ENCODE measurements around the gene NUAK1.

The NUAK1 gene

DNA sequence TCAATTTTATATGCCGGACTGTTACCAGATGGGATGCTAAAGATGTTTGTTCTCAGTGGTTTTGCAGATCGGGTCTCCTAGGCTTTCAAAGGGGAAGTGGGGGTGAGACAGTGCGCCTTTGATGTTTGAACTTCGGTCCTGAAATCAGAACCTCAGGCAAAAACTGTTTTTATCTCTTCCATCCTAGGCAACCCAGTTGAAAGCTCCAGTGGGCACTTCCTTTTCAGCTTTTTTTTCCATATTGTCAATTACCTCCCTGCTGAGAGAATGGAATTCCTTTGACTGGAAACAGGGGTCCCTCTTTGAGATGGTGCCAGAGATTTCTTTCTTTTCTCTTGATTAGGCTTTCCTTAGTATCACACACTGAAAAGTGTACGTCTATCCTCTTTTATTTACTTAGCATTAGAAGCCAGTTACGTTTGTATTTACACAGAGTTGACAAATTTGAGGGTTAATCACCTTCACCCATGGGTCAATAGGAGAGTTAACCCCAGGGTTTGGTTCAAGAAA is 40.0 kb downstream of the NUAK1 start:
- Histone ChIP-seq H3K4me1 (ENCODE audit: control insufficient read depth, insufficient read depth, low read length) (peaks cover 25% of the 10 kb centered on the region), H3K9me3 (replicated peaks; ENCODE audit: low read length) (no peaks in the 10 kb centered on the region), H3K36me3 (ENCODE audit: insufficient read depth, low read length) (peaks cover 15% of the 10 kb centered on the region), H3K9ac (ENCODE audit: low read depth, low read length) (no peak overlapping the region), H3K27me3 (ENCODE audit: control insufficient read depth, insufficient read depth, low read length) (no peaks in the 10 kb centered on the region), H3K4me3 (ENCODE audit: low read length) (no peak overlapping the region), H3K4me2 (ENCODE audit: low read length) (no peak overlapping the region)

DNA sequence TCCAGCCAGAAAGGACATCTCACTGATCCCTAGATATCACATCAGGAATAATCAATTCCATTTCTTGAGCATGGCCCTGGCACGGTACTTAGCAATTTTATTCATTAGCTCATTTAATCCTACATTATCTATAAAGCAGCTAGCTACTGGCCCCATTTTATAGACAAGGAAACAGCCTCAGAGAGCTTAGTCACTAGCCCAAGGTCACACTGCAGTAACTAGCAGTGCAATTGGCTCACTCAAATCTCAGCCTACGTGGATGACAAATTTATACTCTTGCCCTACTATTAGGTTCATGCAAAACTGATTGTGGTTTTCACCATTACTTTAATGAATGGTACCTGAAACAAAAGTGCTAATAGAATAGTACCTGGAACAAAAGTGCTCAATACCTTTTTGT is 41.7 kb downstream of the NUAK1 start:
- H3K4me3 ChIP-seq (ENCODE audit: low read length), result no peak overlapping the region
- H3K4me1 ChIP-seq (ENCODE audit: control insufficient read depth, insufficient read depth, low read length), result peaks cover 25% of the 10 kb centered on the region
- H3K36me3 ChIP-seq (ENCODE audit: insufficient read depth, low read length), result peaks cover 15% of the 10 kb centered on the region
- no peak overlapping the region for H3K9ac ChIP-seq (ENCODE audit: low read depth, low read length)
- no peak overlapping the region for H3K4me2 ChIP-seq (ENCODE audit: low read length)
- no peaks in the 10 kb centered on the region for H3K9me3 ChIP-seq (replicated peaks; ENCODE audit: low read length)
- no peaks in the 10 kb centered on the region for H3K27me3 ChIP-seq (ENCODE audit: control insufficient read depth, insufficient read depth, low read length)

DNA sequence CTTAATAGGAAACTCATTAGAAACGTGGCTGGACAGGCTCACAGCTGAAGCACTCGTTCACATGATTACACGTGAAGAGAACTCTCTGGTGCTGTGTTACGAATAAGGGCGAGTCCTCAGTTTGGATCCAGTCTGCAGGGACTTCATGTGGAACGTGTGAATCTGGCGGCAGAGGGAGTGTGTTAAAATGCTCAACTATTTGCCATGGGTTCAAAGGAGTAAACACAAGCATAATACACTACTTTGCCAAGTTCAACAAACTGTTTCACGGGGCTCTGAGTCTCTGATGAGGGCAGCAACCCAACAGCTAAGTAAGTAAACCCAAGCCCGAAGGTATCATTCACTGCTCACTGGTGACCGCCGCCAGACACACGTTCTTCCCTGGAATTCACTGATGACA is 42.4 kb downstream of the NUAK1 start:
- H3K4me2 ChIP-seq (ENCODE audit: low read length), result no peak overlapping the region
- H3K9ac ChIP-seq (ENCODE audit: low read depth, low read length), result no peak overlapping the region
- H3K4me1 ChIP-seq (ENCODE audit: control insufficient read depth, insufficient read depth, low read length), result peaks cover 29% of the 10 kb centered on the region
- no peak overlapping the region for H3K4me3 ChIP-seq (ENCODE audit: low read length)
- H3K27me3 ChIP-seq (ENCODE audit: control insufficient read depth, insufficient read depth, low read length), result no peaks in the 10 kb centered on the region
- H3K9me3 ChIP-seq (replicated peaks; ENCODE audit: low read length), result no peaks in the 10 kb centered on the region
- H3K36me3 ChIP-seq (ENCODE audit: insufficient read depth, low read length), result peaks cover 15% of the 10 kb centered on the region

DNA sequence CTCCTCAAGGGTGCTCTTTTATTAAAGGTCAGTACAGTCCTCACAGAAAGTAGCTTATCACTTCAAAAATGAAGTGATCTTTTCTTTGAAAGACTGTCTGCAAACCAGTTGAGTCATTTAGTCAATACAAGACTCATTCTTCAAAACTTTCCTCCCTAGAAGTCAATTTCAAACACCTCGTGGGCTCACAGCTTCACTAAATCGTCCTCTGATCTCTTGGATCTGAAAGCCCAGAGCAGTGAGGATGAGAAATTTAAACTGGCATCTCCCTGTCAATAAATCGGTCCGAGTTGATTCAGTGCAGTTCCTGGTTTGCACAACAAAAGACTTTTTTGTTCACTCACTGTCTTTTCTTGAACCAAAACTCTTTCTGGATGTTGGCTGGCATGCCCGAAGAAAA is 44.5 kb downstream of the NUAK1 start:
- Histone ChIP-seq H3K4me1 (ENCODE audit: control insufficient read depth, insufficient read depth, low read length) (peaks cover 46% of the 10 kb centered on the region), H3K9ac (ENCODE audit: low read depth, low read length) (no peak overlapping the region), H3K36me3 (ENCODE audit: insufficient read depth, low read length) (peaks cover 10% of the 10 kb centered on the region), H3K27me3 (ENCODE audit: control insufficient read depth, insufficient read depth, low read length) (no peaks in the 10 kb centered on the region), H3K4me2 (ENCODE audit: low read length) (no peak overlapping the region), H3K9me3 (replicated peaks; ENCODE audit: low read length) (no peaks in the 10 kb centered on the region), H3K4me3 (ENCODE audit: low read length) (no peak overlapping the region)

DNA sequence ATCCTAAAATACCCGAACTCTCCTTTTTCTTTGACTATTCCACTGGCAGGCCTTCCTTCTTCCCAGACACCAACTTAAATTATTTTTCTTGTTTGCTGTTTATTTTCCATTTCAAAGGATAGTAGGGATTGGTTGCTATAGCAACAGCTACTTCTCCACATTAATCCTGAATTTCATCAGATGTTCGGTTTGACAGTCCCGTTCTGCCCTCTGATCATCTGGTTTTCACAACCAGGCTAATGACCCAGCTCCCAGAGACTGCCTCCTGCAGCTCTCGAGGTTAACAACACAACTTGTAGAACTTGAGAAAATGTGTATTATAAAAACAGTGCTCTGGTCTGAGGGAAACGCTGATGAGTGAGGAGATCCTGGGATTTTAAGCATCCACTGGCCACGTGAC is 45.5 kb downstream of the NUAK1 start:
- Histone ChIP-seq H3K27me3 (ENCODE audit: control insufficient read depth, insufficient read depth, low read length) (no peaks in the 10 kb centered on the region), H3K9me3 (replicated peaks; ENCODE audit: low read length) (no peaks in the 10 kb centered on the region), H3K9ac (ENCODE audit: low read depth, low read length) (no peak overlapping the region), H3K4me1 (ENCODE audit: control insufficient read depth, insufficient read depth, low read length) (peaks cover 46% of the 10 kb centered on the region), H3K36me3 (ENCODE audit: insufficient read depth, low read length) (peaks cover 6% of the 10 kb centered on the region), H3K4me2 (ENCODE audit: low read length) (no peak overlapping the region), H3K4me3 (ENCODE audit: low read length) (no peak overlapping the region)

DNA sequence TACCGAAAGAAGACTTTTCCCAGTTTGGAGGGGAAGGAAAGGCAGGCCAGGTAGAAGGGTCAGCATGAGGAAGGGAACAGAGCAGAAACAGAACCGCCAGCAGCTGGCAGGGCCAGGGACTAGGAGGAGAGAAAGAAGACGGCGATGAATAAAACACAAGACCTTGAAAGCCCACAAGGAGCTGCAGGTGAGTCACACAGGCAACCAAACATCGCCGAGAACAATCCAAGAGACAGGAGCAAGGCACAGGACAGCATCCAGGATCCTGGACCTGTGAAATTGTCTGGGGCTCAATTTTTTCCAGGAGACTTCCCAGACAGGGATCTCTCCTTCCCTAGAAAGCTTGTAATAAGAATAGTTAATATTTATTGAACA is 47.3 kb downstream of the NUAK1 start:
- Histone ChIP-seq H3K4me1 (ENCODE audit: control insufficient read depth, insufficient read depth, low read length) (peaks cover 37% of the 10 kb centered on the region), H3K4me2 (ENCODE audit: low read length) (peak overlapping the region; percentile 2), H3K4me3 (ENCODE audit: low read length) (no peak overlapping the region), H3K9me3 (replicated peaks; ENCODE audit: low read length) (no peaks in the 10 kb centered on the region), H3K27me3 (ENCODE audit: control insufficient read depth, insufficient read depth, low read length) (no peaks in the 10 kb centered on the region), H3K36me3 (ENCODE audit: insufficient read depth, low read length) (peaks cover 6% of the 10 kb centered on the region), H3K9ac (ENCODE audit: low read depth, low read length) (peak overlapping the region; percentile 51)

DNA sequence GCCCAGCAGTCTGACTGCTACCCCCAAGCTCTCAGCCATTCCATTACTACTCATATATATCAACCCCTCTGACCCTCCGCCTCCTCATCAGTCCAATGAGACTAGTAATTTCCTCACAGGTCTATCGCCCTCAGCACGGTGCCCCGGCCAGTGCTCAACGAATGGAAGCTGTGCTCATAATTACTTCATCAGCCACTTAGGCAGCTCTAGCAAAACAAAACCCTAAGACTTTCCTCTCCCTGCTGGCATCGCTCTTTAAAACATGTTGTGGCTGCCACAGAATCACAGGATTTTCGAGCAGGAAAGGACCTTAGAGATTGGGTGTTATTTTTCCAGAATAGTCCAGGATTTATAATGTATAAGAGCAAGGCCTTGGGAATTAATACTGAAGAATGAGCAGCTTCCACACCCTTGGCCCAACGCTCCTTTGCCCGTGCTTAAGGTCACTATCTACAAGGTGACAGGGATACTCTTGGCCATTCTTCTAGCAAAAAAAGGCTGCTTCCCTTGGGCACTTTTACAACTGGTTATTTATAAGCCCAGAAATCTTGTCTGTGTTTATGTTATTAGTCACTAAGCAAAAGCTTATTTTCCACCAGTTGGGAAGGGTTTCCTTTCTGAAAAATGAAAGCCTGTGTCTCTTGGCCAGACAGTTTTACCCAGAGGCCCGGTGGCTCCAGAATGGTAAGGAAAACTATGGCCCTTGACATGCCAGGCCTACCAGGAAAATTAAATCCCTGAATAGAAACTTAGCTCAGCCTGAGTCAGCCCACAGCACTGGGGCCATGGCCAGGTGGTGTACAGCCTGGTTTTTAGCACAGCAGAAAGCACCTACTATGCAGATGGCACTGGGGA is 47.9 kb downstream of the NUAK1 start:
- Histone ChIP-seq H3K9me3 (replicated peaks; ENCODE audit: low read length) (no peaks in the 10 kb centered on the region), H3K36me3 (ENCODE audit: insufficient read depth, low read length) (peaks cover 6% of the 10 kb centered on the region), H3K4me3 (ENCODE audit: low read length) (no peak overlapping the region), H3K27me3 (ENCODE audit: control insufficient read depth, insufficient read depth, low read length) (no peaks in the 10 kb centered on the region), H3K4me2 (ENCODE audit: low read length) (peak overlapping the region; percentile 5), H3K4me1 (ENCODE audit: control insufficient read depth, insufficient read depth, low read length) (peaks cover 32% of the 10 kb centered on the region), H3K9ac (ENCODE audit: low read depth, low read length) (peak overlapping the region; percentile 51)

DNA sequence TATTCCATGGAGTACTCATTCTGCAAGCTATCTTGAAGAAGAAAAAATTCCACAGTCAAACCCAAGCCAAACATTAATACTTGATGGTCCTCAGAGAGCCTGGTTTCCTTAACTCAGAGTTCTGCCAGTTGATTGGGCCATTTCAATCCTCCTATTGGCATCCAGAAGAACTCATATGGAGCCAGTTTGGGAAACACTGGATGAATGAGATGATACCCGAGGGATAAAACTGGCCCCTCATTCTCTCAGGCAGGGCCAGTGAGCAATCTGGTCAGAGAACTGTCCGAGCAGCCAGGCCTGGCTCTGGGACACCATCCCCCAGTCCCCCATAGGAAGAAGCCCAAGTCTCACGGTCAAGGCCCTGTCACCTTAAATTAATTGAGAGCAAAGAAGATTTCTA is 48.8 kb downstream of the NUAK1 start:
- H3K4me1 ChIP-seq (ENCODE audit: control insufficient read depth, insufficient read depth, low read length), result peaks cover 40% of the 10 kb centered on the region

DNA sequence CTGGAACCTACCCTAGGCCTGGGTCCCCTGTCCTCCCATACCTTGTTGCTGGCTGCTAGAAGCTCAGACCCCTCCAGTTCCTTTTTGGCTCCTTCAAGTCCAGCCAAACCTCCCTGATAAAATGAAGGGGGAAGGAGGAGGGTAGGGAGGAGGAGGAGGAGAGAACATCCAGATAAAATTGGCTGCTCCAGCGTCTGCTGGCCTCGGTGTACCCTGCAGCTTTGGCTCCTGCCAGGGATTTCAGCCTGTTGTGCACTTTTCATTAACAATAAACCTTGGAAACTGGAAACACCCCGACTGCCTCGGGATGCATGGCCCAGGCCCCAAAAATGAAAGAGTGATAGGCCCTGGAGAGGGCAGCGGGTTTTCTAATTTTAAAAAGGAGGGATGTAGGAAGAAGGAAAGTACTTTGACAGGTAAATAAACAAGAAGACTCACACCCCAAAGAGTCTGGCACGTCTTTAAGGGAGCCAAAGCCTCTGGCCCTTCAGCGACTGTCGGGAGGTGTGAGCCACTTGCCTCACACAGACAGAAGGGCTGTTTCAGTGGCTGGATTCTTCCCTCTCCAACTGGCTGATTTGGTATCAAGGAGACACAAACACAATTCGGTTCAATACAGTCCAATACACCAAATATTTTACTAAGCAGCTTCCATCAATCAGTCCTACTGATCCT is 49.8 kb downstream of the NUAK1 start:
- no peaks in the 10 kb centered on the region for H3K27me3 ChIP-seq (ENCODE audit: control insufficient read depth, insufficient read depth, low read length)
- no peak overlapping the region for H3K4me2 ChIP-seq (ENCODE audit: low read length)
- peaks cover 40% of the 10 kb centered on the region for H3K4me1 ChIP-seq (ENCODE audit: control insufficient read depth, insufficient read depth, low read length)
- H3K36me3 ChIP-seq (ENCODE audit: insufficient read depth, low read length), result peaks cover 3% of the 10 kb centered on the region
- H3K9me3 ChIP-seq (replicated peaks; ENCODE audit: low read length), result no peaks in the 10 kb centered on the region
- H3K9ac ChIP-seq (ENCODE audit: low read depth, low read length), result no peak overlapping the region
- H3K4me3 ChIP-seq (ENCODE audit: low read length), result no peak overlapping the region

More for the DNA sequence above, 48.8 kb downstream of the NUAK1 start:
- Histone ChIP-seq H3K9ac (ENCODE audit: low read depth, low read length) (no peak overlapping the region), H3K36me3 (ENCODE audit: insufficient read depth, low read length) (peaks cover 3% of the 10 kb centered on the region), H3K9me3 (replicated peaks; ENCODE audit: low read length) (no peaks in the 10 kb centered on the region), H3K27me3 (ENCODE audit: control insufficient read depth, insufficient read depth, low read length) (no peaks in the 10 kb centered on the region), H3K4me3 (ENCODE audit: low read length) (no peak overlapping the region), H3K4me2 (ENCODE audit: low read length) (peak overlapping the region; percentile 5)

DNA sequence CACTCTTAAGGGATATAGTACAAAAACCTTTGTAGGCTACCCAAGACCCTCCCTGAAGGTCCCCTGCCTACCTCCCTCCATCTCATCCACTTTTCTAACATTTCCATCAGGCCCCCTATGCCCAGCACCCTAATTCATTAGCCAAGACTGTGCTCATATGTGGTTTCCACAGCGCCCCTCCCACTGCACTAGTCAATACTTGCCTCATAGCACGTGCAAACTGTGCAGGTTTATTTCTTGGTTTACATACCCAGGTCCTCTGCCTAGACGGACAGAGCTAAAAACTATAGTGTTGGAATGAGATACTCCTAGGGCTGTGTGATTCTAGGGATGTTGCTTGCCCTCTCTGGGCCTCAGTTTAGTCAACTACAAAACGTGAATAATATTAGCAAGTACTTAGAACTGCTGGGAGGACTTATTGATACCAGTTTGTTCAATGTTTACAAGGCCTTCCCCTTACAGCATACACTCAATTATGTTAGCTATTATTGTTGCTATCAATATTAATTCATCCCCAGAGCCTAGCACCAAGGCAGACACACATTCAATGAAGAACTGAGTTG is 50.4 kb downstream of the NUAK1 start:
- Histone ChIP-seq H3K4me2 (ENCODE audit: low read length) (no peak overlapping the region), H3K4me1 (ENCODE audit: control insufficient read depth, insufficient read depth, low read length) (peaks cover 45% of the 10 kb centered on the region), H3K36me3 (ENCODE audit: insufficient read depth, low read length) (peaks cover 8% of the 10 kb centered on the region)

DNA sequence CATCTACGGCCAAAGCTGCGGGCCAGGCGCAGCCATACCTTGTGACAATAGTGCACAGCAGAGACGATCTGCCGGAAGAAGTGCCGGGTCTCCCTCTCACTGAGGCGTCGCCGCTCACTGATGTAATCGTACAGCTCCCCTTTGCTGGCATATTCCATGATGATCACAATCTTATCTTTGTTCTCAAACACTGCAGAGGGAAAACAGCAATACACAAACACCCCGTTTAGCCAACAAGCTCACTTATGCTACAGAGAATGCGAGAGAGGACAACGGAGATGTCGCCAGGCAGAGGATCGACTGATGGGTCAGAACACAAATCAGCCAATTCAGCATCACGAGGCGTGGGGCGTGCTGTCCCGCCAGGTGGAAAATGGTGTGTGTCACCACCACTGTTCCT is 52.1 kb downstream of the NUAK1 start:
- Histone ChIP-seq H3K4me1 (ENCODE audit: control insufficient read depth, insufficient read depth, low read length) (peaks cover 60% of the 10 kb centered on the region), H3K36me3 (ENCODE audit: insufficient read depth, low read length) (peaks cover 14% of the 10 kb centered on the region)

More for the DNA sequence above, 50.4 kb downstream of the NUAK1 start:
- Histone ChIP-seq H3K9me3 (replicated peaks; ENCODE audit: low read length) (no peaks in the 10 kb centered on the region), H3K27me3 (ENCODE audit: control insufficient read depth, insufficient read depth, low read length) (no peaks in the 10 kb centered on the region), H3K9ac (ENCODE audit: low read depth, low read length) (no peak overlapping the region), H3K4me3 (ENCODE audit: low read length) (no peak overlapping the region)

More for the DNA sequence above, 52.1 kb downstream of the NUAK1 start:
- H3K9me3 ChIP-seq (replicated peaks; ENCODE audit: low read length), result no peaks in the 10 kb centered on the region
- no peak overlapping the region for H3K9ac ChIP-seq (ENCODE audit: low read depth, low read length)
- H3K4me3 ChIP-seq (ENCODE audit: low read length), result no peak overlapping the region
- no peak overlapping the region for H3K4me2 ChIP-seq (ENCODE audit: low read length)
- no peaks in the 10 kb centered on the region for H3K27me3 ChIP-seq (ENCODE audit: control insufficient read depth, insufficient read depth, low read length)
